ENCODE results near the gene L3HYPDH.

Gene L3HYPDH

DNA sequence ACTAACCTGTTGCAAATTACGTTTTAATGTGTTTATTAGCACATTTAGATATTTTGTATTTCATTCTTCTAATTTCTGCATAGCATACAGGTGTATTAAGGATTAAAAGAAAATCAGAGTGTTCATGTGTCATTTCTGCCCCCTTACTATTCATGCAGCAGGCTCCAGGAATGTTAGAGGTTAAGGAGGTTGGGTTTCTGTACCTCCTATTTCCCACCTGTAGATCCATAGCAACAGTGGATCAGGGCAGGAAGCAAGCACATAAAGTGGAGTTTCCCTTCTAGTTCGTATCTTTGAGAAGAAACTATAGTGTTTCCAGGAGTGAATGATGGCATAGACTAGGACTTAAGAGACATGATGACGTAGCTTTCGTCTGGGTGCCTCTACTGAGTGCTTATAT is 19.0 kb upstream of the L3HYPDH start:
- Histone ChIP-seq H3K4me3 (ENCODE audit: low read length) (no peak overlapping the region), H3K4me1 (ENCODE audit: control insufficient read depth, insufficient read depth, low read length) (peaks cover 4% of the 10 kb centered on the region), H3K9me3 (ENCODE audit: control insufficient read depth, low read length) (no peaks in the 10 kb centered on the region), H3K36me3 (ENCODE audit: control insufficient read depth, insufficient read depth, low read length, severe bottlenecking) (peaks cover 49% of the 10 kb centered on the region), H3K27me3 (replicated peaks; ENCODE audit: control insufficient read depth, insufficient read depth, low read length) (no peaks in the 10 kb centered on the region), H3K9ac (ENCODE audit: low read length) (no peak overlapping the region)
- no peak for DNase-seq (ENCODE audit: low read depth)

DNA sequence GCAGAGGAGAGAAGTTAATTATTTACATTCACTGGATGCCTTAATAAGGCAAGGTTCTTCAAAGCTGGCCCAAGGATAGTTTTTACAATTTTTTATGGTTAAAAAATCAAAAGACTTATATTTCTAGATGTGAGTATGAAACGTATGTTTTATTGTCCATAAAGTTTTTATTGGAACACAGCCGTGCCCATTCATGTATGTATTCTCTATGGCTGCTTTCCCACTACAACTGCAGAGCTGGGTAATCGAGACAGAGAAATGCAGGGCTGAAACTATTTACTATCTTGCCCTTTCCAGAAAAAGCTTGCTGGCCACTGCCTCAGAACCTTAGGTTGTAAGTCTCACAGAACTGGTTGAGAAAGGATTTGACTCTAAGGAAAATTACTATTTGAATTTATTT is 16.5 kb upstream of the L3HYPDH start:
- no peak overlapping the region for H3K9ac ChIP-seq (ENCODE audit: low read length)
- peaks cover 4% of the 10 kb centered on the region for H3K4me1 ChIP-seq (ENCODE audit: control insufficient read depth, insufficient read depth, low read length)
- peaks cover 68% of the 10 kb centered on the region for H3K36me3 ChIP-seq (ENCODE audit: control insufficient read depth, insufficient read depth, low read length, severe bottlenecking)
- no peaks in the 10 kb centered on the region for H3K9me3 ChIP-seq (ENCODE audit: control insufficient read depth, low read length)
- H3K4me3 ChIP-seq (ENCODE audit: low read length): no peak overlapping the region
- DNase-seq (ENCODE audit: low read depth): no peak
- no peaks in the 10 kb centered on the region for H3K27me3 ChIP-seq (replicated peaks; ENCODE audit: control insufficient read depth, insufficient read depth, low read length)

DNA sequence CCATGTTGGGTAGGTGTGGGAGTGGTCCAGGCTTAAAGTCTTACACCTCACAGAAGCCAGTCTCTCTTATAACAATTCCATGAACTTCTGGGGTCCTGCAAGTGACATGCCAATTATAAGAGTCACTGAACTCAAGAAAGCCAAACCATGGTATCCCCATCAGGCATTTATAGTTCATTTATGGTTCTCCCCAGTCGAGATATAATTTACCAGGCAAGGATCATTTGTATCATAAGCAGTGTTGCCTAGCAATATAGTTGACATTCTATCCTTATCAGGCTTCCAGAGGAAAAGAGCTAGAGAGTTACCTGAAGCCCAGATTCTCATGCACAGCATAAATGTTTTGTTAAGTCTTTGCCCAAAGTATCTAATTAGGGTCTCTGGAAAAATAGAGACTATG is 8.2 kb upstream of the L3HYPDH start:
- H3K9me3 ChIP-seq (ENCODE audit: control insufficient read depth, low read length): no peaks in the 10 kb centered on the region
- H3K36me3 ChIP-seq (ENCODE audit: control insufficient read depth, insufficient read depth, low read length, severe bottlenecking): peaks cover 86% of the 10 kb centered on the region
- H3K9ac ChIP-seq (ENCODE audit: low read length): no peak overlapping the region
- DNase-seq (ENCODE audit: low read depth): no peak
- H3K4me3 ChIP-seq (ENCODE audit: low read length): no peak overlapping the region
- peaks cover 7% of the 10 kb centered on the region for H3K4me1 ChIP-seq (ENCODE audit: control insufficient read depth, insufficient read depth, low read length)
- no peaks in the 10 kb centered on the region for H3K27me3 ChIP-seq (replicated peaks; ENCODE audit: control insufficient read depth, insufficient read depth, low read length)

DNA sequence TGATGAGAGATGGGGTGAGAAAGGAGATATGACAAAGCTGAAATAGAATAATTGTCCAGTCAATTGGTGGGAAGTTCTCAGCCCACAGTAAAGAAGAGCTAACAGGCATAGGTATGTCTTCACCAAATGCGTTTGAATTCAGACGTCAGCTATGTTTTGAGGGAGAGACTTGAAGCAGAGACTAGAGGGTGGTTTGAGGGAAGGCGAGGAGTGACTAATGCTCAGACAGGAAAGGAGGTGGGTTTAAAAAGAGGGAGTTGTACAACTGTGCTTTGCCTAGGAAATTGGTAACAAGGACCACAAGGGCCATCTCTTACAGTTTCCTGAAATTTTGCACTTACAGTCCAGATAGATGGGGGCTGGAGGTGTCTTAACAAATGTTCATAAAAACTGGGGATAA is 6.5 kb upstream of the L3HYPDH start:
- no peak overlapping the region for H3K9ac ChIP-seq (ENCODE audit: low read length)
- DNase-seq (ENCODE audit: low read depth): no peak
- H3K36me3 ChIP-seq (ENCODE audit: control insufficient read depth, insufficient read depth, low read length, severe bottlenecking): peaks cover 74% of the 10 kb centered on the region
- no peak overlapping the region for H3K4me3 ChIP-seq (ENCODE audit: low read length)
- peaks cover 17% of the 10 kb centered on the region for H3K4me1 ChIP-seq (ENCODE audit: control insufficient read depth, insufficient read depth, low read length)
- H3K27me3 ChIP-seq (replicated peaks; ENCODE audit: control insufficient read depth, insufficient read depth, low read length): no peaks in the 10 kb centered on the region
- H3K9me3 ChIP-seq (ENCODE audit: control insufficient read depth, low read length): no peaks in the 10 kb centered on the region

DNA sequence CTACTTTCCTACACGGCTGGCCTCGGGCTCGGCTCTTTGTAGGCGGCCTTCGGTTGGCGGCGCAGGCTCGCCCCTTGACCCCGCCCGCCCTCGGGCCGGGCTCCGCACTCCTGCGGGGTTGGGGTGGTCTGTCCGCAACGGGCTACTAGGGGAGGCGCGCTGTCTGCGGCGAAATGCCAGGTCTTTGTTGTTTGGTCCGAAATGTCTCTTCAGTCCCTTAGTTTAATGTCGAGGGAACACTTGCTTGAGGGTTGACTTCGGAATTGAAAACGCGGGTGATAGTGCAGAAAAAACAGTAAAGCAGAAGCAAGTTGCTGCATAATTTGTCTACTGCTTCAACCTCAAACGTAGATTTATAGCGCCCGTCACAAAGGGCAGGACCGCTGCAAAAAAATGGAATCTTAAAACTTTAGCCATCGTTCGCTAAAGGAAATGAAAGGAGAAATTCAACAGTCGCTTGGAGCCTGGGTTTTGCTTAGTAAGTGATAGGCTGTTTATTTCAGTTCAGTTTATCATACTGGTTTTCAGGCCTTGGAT is 499 bp upstream of the L3HYPDH start:
- Histone ChIP-seq H3K4me3 (ENCODE audit: low read length) (peak overlapping the region; percentile 88), H3K4me1 (ENCODE audit: control insufficient read depth, insufficient read depth, low read length) (peaks cover 55% of the 10 kb centered on the region), H3K36me3 (ENCODE audit: control insufficient read depth, insufficient read depth, low read length, severe bottlenecking) (peaks cover 23% of the 10 kb centered on the region), H3K9ac (ENCODE audit: low read length) (peak overlapping the region; percentile 91), H3K27me3 (replicated peaks; ENCODE audit: control insufficient read depth, insufficient read depth, low read length) (no peaks in the 10 kb centered on the region), H3K9me3 (ENCODE audit: control insufficient read depth, low read length) (no peaks in the 10 kb centered on the region)
- DNase-seq (ENCODE audit: low read depth): no peak

DNA sequence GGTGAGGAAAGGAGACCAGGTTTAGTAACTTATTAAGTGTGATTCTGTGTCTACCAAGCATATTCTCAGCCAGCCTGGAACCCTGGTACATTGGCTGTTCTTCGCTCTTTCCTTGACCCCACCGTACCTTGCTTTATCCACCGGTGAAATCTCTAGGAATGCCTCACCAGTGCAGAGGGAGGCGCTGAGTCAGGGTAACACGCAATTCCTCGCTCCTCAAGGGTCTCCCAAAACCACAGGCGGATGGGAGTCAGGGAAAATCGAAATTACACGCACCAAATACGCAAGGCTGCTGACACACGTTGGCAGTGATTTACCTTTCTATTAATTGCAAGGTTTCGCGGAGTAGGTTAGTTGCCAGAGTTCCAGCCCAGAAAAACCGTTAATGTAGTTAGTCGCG is 845 bp downstream of the L3HYPDH start:
- Histone ChIP-seq H3K9me3 (ENCODE audit: control insufficient read depth, low read length) (no peaks in the 10 kb centered on the region), H3K4me3 (ENCODE audit: low read length) (peak overlapping the region; percentile 88), H3K27me3 (replicated peaks; ENCODE audit: control insufficient read depth, insufficient read depth, low read length) (no peaks in the 10 kb centered on the region), H3K9ac (ENCODE audit: low read length) (peak overlapping the region; percentile 91), H3K36me3 (ENCODE audit: control insufficient read depth, insufficient read depth, low read length, severe bottlenecking) (peaks cover 18% of the 10 kb centered on the region), H3K4me1 (ENCODE audit: control insufficient read depth, insufficient read depth, low read length) (peaks cover 55% of the 10 kb centered on the region)
- peak; percentile 66 for DNase-seq (ENCODE audit: low read depth)

DNA sequence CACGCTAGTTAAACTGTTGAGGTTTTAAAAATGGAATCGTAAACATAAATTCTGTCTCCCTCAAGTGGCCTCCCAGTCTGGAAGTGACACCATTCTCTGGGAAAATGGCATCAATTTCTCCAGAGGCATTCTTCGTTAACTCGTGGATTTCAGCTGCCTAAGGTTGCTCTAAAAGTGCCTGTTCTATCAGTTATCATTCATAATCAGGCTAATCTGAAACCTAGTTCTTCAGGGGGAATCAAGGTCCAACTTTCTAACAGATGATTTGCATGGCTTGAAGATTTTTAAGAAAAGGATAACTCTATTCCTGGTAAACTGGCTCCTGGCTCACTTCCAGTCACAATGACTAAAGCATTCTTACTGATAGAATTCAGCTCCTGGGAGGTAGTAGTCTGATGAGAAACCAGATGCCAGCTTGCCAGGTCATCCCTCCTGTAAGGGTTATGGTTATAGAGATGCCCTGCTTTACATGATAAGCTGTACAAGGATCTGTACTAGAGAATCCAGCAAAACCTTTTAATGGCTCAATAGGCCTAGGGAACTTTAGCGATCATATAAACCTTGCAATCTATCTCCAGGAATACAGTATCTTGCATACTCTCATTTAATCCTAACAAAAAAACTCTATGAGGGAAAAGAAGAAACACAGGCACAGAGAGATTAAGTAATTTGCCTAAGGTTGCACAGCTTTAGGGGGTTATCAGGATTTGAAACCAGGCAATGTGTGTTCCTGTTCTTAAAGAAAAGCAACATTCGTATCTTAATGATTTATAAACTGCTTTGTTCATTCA is 1.5 kb downstream of the L3HYPDH start:
- DNase-seq (ENCODE audit: low read depth): peak; percentile 89
- Histone ChIP-seq H3K4me1 (ENCODE audit: control insufficient read depth, insufficient read depth, low read length) (peaks cover 50% of the 10 kb centered on the region), H3K36me3 (ENCODE audit: control insufficient read depth, insufficient read depth, low read length, severe bottlenecking) (peaks cover 15% of the 10 kb centered on the region), H3K4me3 (ENCODE audit: low read length) (peak overlapping the region; percentile 88), H3K9ac (ENCODE audit: low read length) (peak overlapping the region; percentile 91), H3K9me3 (ENCODE audit: control insufficient read depth, low read length) (no peaks in the 10 kb centered on the region), H3K27me3 (replicated peaks; ENCODE audit: control insufficient read depth, insufficient read depth, low read length) (no peaks in the 10 kb centered on the region)

DNA sequence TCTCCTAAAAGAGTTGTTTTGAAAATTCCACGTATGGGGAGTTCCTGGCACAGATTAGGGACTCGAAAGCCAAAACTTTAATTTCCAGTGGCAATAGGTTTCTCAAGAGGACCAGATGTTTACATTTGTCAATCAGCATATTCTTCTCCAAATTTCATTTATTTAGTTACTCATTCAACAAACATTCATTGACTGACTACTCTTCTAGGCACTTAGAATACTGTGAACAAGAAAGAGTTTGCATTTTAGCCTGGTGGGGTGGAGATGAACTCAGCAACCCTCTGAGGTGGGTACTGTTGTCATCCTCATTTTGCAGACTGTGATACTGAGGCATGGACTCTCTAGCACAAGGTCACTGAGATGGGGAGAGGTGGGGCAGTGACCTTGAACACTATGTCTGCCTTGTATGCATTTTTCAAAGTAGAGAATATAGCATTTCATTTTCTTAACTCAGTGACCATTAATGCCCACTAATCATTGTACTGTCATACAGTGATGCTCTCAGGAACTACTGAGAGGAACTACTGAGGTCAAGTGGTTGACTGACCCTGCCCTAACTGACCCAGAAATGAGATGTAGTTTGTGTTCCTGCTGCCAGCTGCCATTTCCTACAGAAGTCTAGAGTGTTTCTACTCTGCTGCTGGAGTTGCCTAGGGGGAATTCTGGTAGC is 2.2 kb downstream of the L3HYPDH start:
- Histone ChIP-seq H3K9me3 (ENCODE audit: control insufficient read depth, low read length) (no peaks in the 10 kb centered on the region), H3K4me1 (ENCODE audit: control insufficient read depth, insufficient read depth, low read length) (peaks cover 48% of the 10 kb centered on the region), H3K36me3 (ENCODE audit: control insufficient read depth, insufficient read depth, low read length, severe bottlenecking) (peaks cover 13% of the 10 kb centered on the region), H3K9ac (ENCODE audit: low read length) (peak overlapping the region; percentile 91), H3K4me3 (ENCODE audit: low read length) (peak overlapping the region; percentile 88), H3K27me3 (replicated peaks; ENCODE audit: control insufficient read depth, insufficient read depth, low read length) (no peaks in the 10 kb centered on the region)
- peak; percentile 88 for DNase-seq (ENCODE audit: low read depth)

DNA sequence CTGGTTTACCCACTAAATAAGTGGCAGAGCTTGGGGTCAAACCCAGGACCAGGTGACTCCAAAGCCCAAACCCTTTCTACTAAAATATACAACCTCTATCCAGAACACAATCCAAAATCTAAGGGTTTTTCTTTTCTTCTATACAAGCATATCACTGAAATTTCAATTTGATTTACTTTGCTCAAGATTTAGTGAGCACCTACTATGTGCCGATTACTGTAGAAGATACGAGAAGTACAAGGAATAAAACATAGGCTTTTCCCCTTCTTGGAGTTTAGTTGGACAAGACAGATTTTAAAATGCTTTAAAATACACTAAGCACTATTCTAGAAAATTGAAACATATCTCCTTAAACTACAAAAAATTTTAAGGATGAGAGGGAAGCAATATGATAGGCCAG is 2.8 kb downstream of the L3HYPDH start:
- DNase-seq (ENCODE audit: low read depth): no peak
- H3K9me3 ChIP-seq (ENCODE audit: control insufficient read depth, low read length): no peaks in the 10 kb centered on the region
- peaks cover 18% of the 10 kb centered on the region for H3K36me3 ChIP-seq (ENCODE audit: control insufficient read depth, insufficient read depth, low read length, severe bottlenecking)
- H3K4me1 ChIP-seq (ENCODE audit: control insufficient read depth, insufficient read depth, low read length): peaks cover 44% of the 10 kb centered on the region
- H3K4me3 ChIP-seq (ENCODE audit: low read length): peak overlapping the region; percentile 41
- H3K9ac ChIP-seq (ENCODE audit: low read length): no peak overlapping the region
- no peaks in the 10 kb centered on the region for H3K27me3 ChIP-seq (replicated peaks; ENCODE audit: control insufficient read depth, insufficient read depth, low read length)

DNA sequence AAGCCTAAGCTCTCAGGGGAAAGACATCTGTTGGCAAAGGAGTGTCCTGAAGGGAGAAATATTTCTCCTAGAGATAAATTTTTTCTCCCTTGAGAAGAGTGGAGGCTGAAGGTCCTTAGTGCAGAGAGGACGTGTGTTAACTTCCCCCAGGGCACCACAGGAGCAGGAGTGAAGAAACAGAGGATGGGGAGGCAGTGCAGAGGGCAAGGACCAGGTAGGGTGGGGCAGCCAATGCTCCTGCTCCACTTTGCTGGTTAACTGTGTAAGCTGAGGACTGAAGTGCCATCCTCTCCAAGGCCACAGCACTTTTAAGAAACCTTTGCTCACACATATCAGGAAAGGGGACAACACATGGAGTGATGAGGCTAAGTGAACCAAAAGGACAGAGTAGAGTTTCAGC is 4.0 kb downstream of the L3HYPDH start:
- Histone ChIP-seq H3K36me3 (ENCODE audit: control insufficient read depth, insufficient read depth, low read length, severe bottlenecking) (peaks cover 30% of the 10 kb centered on the region), H3K9me3 (ENCODE audit: control insufficient read depth, low read length) (no peaks in the 10 kb centered on the region), H3K27me3 (replicated peaks; ENCODE audit: control insufficient read depth, insufficient read depth, low read length) (no peaks in the 10 kb centered on the region), H3K4me3 (ENCODE audit: low read length) (no peak overlapping the region), H3K4me1 (ENCODE audit: control insufficient read depth, insufficient read depth, low read length) (peaks cover 33% of the 10 kb centered on the region), H3K9ac (ENCODE audit: low read length) (no peak overlapping the region)
- no peak for DNase-seq (ENCODE audit: low read depth)

DNA sequence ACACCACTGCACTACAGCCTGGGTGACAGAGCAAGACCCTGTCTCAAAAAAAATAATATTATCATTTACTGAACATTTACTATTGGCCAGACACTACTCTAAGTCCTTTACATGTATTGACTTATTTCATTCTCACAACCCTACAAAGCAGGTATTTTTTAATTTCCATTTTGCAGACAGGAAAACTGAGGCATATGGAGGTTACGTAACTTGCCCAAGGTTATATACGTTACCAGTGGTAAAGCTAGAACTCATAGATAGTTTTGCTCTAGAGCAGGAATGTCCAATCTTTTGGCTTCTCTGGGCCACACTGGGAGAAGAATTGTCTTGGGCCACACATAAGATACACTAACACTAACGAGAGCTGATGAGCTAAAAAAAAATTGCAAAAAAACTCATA is 5.7 kb downstream of the L3HYPDH start:
- no peak for DNase-seq (ENCODE audit: low read depth)
- Histone ChIP-seq H3K36me3 (ENCODE audit: control insufficient read depth, insufficient read depth, low read length, severe bottlenecking) (peaks cover 46% of the 10 kb centered on the region), H3K4me3 (ENCODE audit: low read length) (no peak overlapping the region), H3K9ac (ENCODE audit: low read length) (no peak overlapping the region), H3K4me1 (ENCODE audit: control insufficient read depth, insufficient read depth, low read length) (peaks cover 32% of the 10 kb centered on the region), H3K9me3 (ENCODE audit: control insufficient read depth, low read length) (no peaks in the 10 kb centered on the region), H3K27me3 (replicated peaks; ENCODE audit: control insufficient read depth, insufficient read depth, low read length) (no peaks in the 10 kb centered on the region)
